GM19324 (cell line): Measurements from ENCODE around the gene FHOD3.
"Not testable (repeated sequence)": the region's sequence is repeated elsewhere in the genome, so short reads cannot be mapped to it uniquely, and the experiment has no call there.

ENCODE experiments used
- ATAC-seq: cut with Tn5 transposase; IDR thresholded peaks from one replicate; pipeline ENCODE4 v1.9.1; 2021; ENCODE audit warnings: mild to moderate bottlenecking, moderate library complexity; ENCODE audit not compliant: unreplicated experiment, low FRiP score

Gene FHOD3

GRCh38 chr18:36341944-36342343 is 44.4 kb downstream of the FHOD3 start:
- ATAC-seq: no peak

- no peak for ATAC-seq
Measured at GRCh38 chr18:36348331-36348730, 50.8 kb downstream of the FHOD3 start.

- ATAC-seq: no peak
Measured at GRCh38 chr18:36348971-36349417, 51.5 kb downstream of the FHOD3 start.

- no peak for ATAC-seq
Measured at GRCh38 chr18:36349552-36349951, 52.0 kb downstream of the FHOD3 start.

GRCh38 chr18:36350251-36350651 is 52.7 kb downstream of the FHOD3 start:
- no peak for ATAC-seq

GRCh38 chr18:36350839-36351469 is 53.4 kb downstream of the FHOD3 start:
- no peak for ATAC-seq

- ATAC-seq: no peak
Measured at GRCh38 chr18:36352384-36352783, 54.9 kb downstream of the FHOD3 start.

GRCh38 chr18:36354989-36355388 is 57.5 kb downstream of the FHOD3 start:
- ATAC-seq: no peak

- no peak for ATAC-seq
Measured at GRCh38 chr18:36355511-36355910, 58.0 kb downstream of the FHOD3 start.

- ATAC-seq: not testable (repeated sequence)
Measured at GRCh38 chr18:36356741-36357140, 59.2 kb downstream of the FHOD3 start.

GRCh38 chr18:36358141-36358540 is 60.6 kb downstream of the FHOD3 start:
- no peak for ATAC-seq

- no peak for ATAC-seq
Measured at GRCh38 chr18:36360256-36360909, 62.9 kb downstream of the FHOD3 start.

GRCh38 chr18:36364911-36365624 is 67.6 kb downstream of the FHOD3 start:
- no peak for ATAC-seq

GRCh38 chr18:36365836-36366775 is 68.6 kb downstream of the FHOD3 start:
- peak; percentile 43 for ATAC-seq

GRCh38 chr18:36366994-36367839 is 69.7 kb downstream of the FHOD3 start:
- no peak for ATAC-seq

GRCh38 chr18:36368889-36369288 is 71.4 kb downstream of the FHOD3 start:
- ATAC-seq: no peak

- ATAC-seq: no peak
Measured at GRCh38 chr18:36372903-36373311, 75.4 kb downstream of the FHOD3 start.

GRCh38 chr18:36374262-36374661 is 76.7 kb downstream of the FHOD3 start:
- ATAC-seq: no peak

GRCh38 chr18:36375118-36375517 is 77.6 kb downstream of the FHOD3 start:
- ATAC-seq: no peak

GRCh38 chr18:36376361-36376760 is 78.8 kb downstream of the FHOD3 start:
- no peak for ATAC-seq
